Kidney (tissue), 14 donors: ENCODE measurements around the gene EBF3. TPM values are rescaled to one million over a fixed set of nuclear protein-coding genes. Genes with fewer than 3 reads are reported as not detected.

Experiments used
- DNase-seq, 5 donors: peaks; one replicate each; pipeline ENCODE4 v3.0.0-alpha.2; 2013 to 2020
- FAIRE-seq: peaks from 2 replicates; lab custom pipeline; 2012; peaks lifted over from hg19 to GRCh38; lab: Jason Lieb, UNC
- H3K27ac ChIP-seq, 2 donors: one replicate each; pipeline ENCODE4 v1.7.0; 2013; ENCODE audit warnings: low read depth in 2 of 2, low read length in 2 of 2, inconsistent platforms in 1 of 2
- H3K27me3 ChIP-seq: one replicate; pipeline ENCODE4 v1.7.1; 2013; ENCODE audit warnings: low read length, inconsistent platforms; ENCODE audit not compliant: control insufficient read depth, insufficient read depth
- H3K36me3 ChIP-seq, 3 donors: one replicate each; pipeline versions ENCODE4 v1.7.0 to v1.7.1; 2013; ENCODE audit warnings: low read length in 3 of 3, control low read depth in 1 of 3, inconsistent platforms in 1 of 3; ENCODE audit not compliant: insufficient read depth in 3 of 3, control insufficient read depth in 2 of 3
- H3K4me1 ChIP-seq, 3 donors: one replicate each; pipeline versions ENCODE4 v1.7.0 to v1.7.1; 2013; ENCODE audit warnings: low read length in 3 of 3, inconsistent platforms in 1 of 3, low read depth in 1 of 3; ENCODE audit not compliant: control insufficient read depth in 2 of 3, insufficient read depth in 2 of 3
- H3K4me3 ChIP-seq, 3 donors: one replicate each; pipeline versions ENCODE4 v1.7.0 to v1.8.1; 2013; ENCODE audit warnings: low read length in 3 of 3, control low read depth in 1 of 3, inconsistent platforms in 1 of 3
- H3K9ac ChIP-seq, 3 donors: one replicate each; pipeline versions ENCODE4 v1.7.0 to v1.7.1; 2013; ENCODE audit warnings: low read length in 3 of 3, control low read depth in 1 of 3, inconsistent platforms in 1 of 3
- H3K9me3 ChIP-seq, 3 donors: one replicate each; pipeline versions ENCODE4 v1.7.0 to v1.7.1; 2013; ENCODE audit warnings: low read length in 3 of 3, control low read depth in 1 of 3, inconsistent platforms in 1 of 3; ENCODE audit not compliant: control insufficient read depth in 2 of 3, insufficient read depth in 1 of 3
- CTCF ChIP-seq: IDR thresholded peaks from 3 replicates; pipeline ENCODE4 v1.5.1; 2012; ENCODE audit warnings: mild to moderate bottlenecking, moderate library complexity, borderline replicate concordance; ENCODE audit not compliant: insufficient read depth; ENCODE audit errors: extremely low read depth
- intact Hi-C: fragments of 100-400 bp; cut with DNase I; formaldehyde crosslinking; loops from one replicate; pipeline ENCODE4 v1.11.1; 2022
- polyA plus RNA-seq: library from polyadenylated mRNA; stranded (reverse); fragments of 350-450 nt; fragmentation: Illumina TruSeq; extraction: RNeasy Lipid Tissue Mini Kit (QIAGEN cat#74804); gene quantifications from one replicate; pipeline ENCODE4 v1.2.3, GENCODE V29; 2014; ENCODE audit warnings: low read depth, low replicate concordance; ENCODE audit not compliant: insufficient read depth
- total RNA-seq: library from RNA; stranded (reverse); fragmentation: NEBNext Ultra II Directional; extraction: Animal tissue kit (Norgen Biotek cat#: 25700); gene quantifications from one replicate; pipeline ENCODE4 v1.2.1, GENCODE V29; 2021
- donor health status: control.
- donor health status: control.
- donor health status: control.
- donor health status: control.
- donor health status: control.
- donor health status: DM: yes; HTN: yes; CAD: no.
- donor health status: Normal renal cell carcinoma (clear cell type).

Gene EBF3
- total and polyA plus RNA-seq, 2 donors from 2014 or later: 0.09 to 0.98 TPM

GRCh38 chr10:129841590-129841989 is 122.5 kb downstream of the EBF3 start:
- FAIRE-seq (no peak), DNase-seq (no peak)
- no peak for TF ChIP-seq CTCF
- no peaks in the 10 kb centered on the region for H3K36me3 ChIP-seq
- no peaks in the 10 kb centered on the region for H3K4me1 ChIP-seq
- no peaks in the 10 kb centered on the region for H3K27me3 ChIP-seq
- intact Hi-C loops: no loop called here
- H3K9ac ChIP-seq: no peak overlapping the region
- no peaks in the 10 kb centered on the region for H3K9me3 ChIP-seq
- H3K27ac ChIP-seq: no peak overlapping the region
- H3K4me3 ChIP-seq: no peak overlapping the region

DNA sequence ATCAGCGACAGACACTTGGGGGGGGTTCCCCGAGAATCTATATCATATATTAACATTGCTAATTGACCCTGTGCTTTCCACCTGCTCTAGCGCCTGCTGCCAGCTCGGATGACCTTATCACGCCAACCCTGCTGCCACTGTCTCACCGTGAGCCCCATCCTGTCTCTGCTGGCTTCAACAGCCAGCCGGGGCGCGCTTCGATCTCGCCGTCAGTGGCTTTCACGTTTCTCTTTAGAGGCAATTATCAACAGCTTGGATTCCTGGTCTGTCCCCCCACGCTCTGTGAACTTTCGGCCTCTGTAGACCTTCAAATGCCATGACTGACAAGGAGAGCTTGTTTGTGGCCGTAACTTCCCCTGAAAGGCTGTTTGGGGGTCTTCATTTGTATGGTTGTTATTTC is 123.0 kb downstream of the EBF3 start:
- Histone ChIP-seq H3K27me3 (no peaks in the 10 kb centered on the region), H3K4me3 (no peak overlapping the region), H3K9ac (no peak overlapping the region), H3K9me3 (no peaks in the 10 kb centered on the region), H3K4me1 (no peaks in the 10 kb centered on the region), H3K36me3 (no peaks in the 10 kb centered on the region), H3K27ac (no peak overlapping the region)
- no peak for TF ChIP-seq CTCF
- no peak for DNase-seq
- no peak for FAIRE-seq
- intact Hi-C loops: no loop called here

GRCh38 chr10:129840196-129840590 is 123.9 kb downstream of the EBF3 start:
- FAIRE-seq: no peak
- H3K4me3 ChIP-seq: no peak overlapping the region
- H3K4me1 ChIP-seq: no peaks in the 10 kb centered on the region
- intact Hi-C loops: no loop called here
- no peaks in the 10 kb centered on the region for H3K27me3 ChIP-seq
- TF ChIP-seq CTCF: no peak
- no peaks in the 10 kb centered on the region for H3K36me3 ChIP-seq
- no peaks in the 10 kb centered on the region for H3K9me3 ChIP-seq
- no peak overlapping the region for H3K9ac ChIP-seq
- no peak for DNase-seq
- no peak overlapping the region for H3K27ac ChIP-seq
